Keratinocyte (primary cell): ENCODE results near the gene SS18. TPM values are rescaled to one million over a fixed set of nuclear protein-coding genes. Genes with fewer than 3 reads are reported as not detected.

Source experiments
- DNase-seq: peaks from one replicate; pipeline ENCODE4 v3.0.0-alpha.2; 2011; ENCODE audit warnings: low read depth, missing footprints, low spot score
- FAIRE-seq: peaks from 2 replicates; lab custom pipeline; 2011; peaks lifted over from hg19 to GRCh38; lab: Jason Lieb, UNC
- H2AFZ ChIP-seq: 2 replicates; pipeline ENCODE4 v1.6.0; 2012; ENCODE audit warnings: low read length, control low read depth, inconsistent platforms; ENCODE audit not compliant: control insufficient read depth
- H3K27ac ChIP-seq: 2 replicates; pipeline ENCODE4 v1.5.1; 2011; ENCODE audit warnings: low read length; ENCODE audit not compliant: control insufficient read depth, insufficient read depth
- H3K27me3 ChIP-seq: 3 replicates; pipeline ENCODE4 v1.6.0; 2011; ENCODE audit warnings: low read length; ENCODE audit not compliant: control insufficient read depth, insufficient read depth; ENCODE audit errors: extremely low read depth
- H3K36me3 ChIP-seq, 2 experiments: 2 replicates in 1 of 2; 3 replicates in 1 of 2; pipeline ENCODE4 v1.5.1; 2011; ENCODE audit warnings: low read length in 2 of 2, mild to moderate bottlenecking in 1 of 2; ENCODE audit not compliant: control insufficient read depth in 2 of 2, insufficient read depth in 2 of 2; ENCODE audit errors: extremely low read depth in 1 of 2
- H3K4me1 ChIP-seq: 3 replicates; pipeline ENCODE4 v1.5.1; 2011; ENCODE audit warnings: low read length; ENCODE audit not compliant: control insufficient read depth, insufficient read depth; ENCODE audit errors: extremely low read depth
- H3K4me2 ChIP-seq: 3 replicates; pipeline ENCODE4 v1.6.0; 2011; ENCODE audit warnings: low read depth, low read length; ENCODE audit not compliant: control insufficient read depth, insufficient read depth; ENCODE audit errors: extremely low read depth
- H3K4me3 ChIP-seq, 3 experiments: fragments of 200-600 bp in 1 of 3; sonication (generic) in 1 of 3; 2 replicates in 2 of 3; 3 replicates in 1 of 3; pipeline ENCODE4 v1.5.1; 2011 to 2016; ENCODE audit warnings: low read length in 3 of 3, mild to moderate bottlenecking in 3 of 3, control low read depth in 2 of 3, inconsistent platforms in 1 of 3, low read depth in 1 of 3, mixed read lengths in 1 of 3, mixed run types in 1 of 3, moderate library complexity in 1 of 3; ENCODE audit not compliant: control insufficient read depth in 2 of 3, insufficient read depth in 2 of 3; ENCODE audit errors: extremely low read depth in 1 of 3
- H3K79me2 ChIP-seq: 2 replicates; pipeline ENCODE4 v1.6.0; 2012; ENCODE audit warnings: low read length; ENCODE audit not compliant: control insufficient read depth, insufficient read depth
- H3K9ac ChIP-seq: 3 replicates; pipeline ENCODE4 v1.6.0; 2011; ENCODE audit warnings: low read length; ENCODE audit not compliant: control insufficient read depth, insufficient read depth; ENCODE audit errors: extremely low read depth
- H3K9me1 ChIP-seq: 3 replicates; pipeline ENCODE4 v1.6.0; 2011; ENCODE audit warnings: low read length; ENCODE audit not compliant: control insufficient read depth, insufficient read depth; ENCODE audit errors: extremely low read depth
- H3K9me3 ChIP-seq: 2 replicates; pipeline ENCODE4 v1.5.1; 2012; ENCODE audit warnings: low read depth, low read length; ENCODE audit not compliant: control insufficient read depth
- H4K20me1 ChIP-seq: 3 replicates; pipeline ENCODE4 v1.6.0; 2011; ENCODE audit warnings: low read length; ENCODE audit not compliant: control insufficient read depth, insufficient read depth; ENCODE audit errors: extremely low read depth
- CTCF ChIP-seq, 3 experiments: IDR thresholded peaks in 1 of 3; conservative IDR thresholded peaks in 1 of 3; optimal IDR thresholded peaks in 1 of 3; 2 replicates in 2 of 3; 3 replicates in 1 of 3; pipeline versions ENCODE3 to v1.5.1; 2011; ENCODE audit warnings: low read length in 3 of 3, mild to moderate bottlenecking in 3 of 3, moderate library complexity in 2 of 3, control low read depth in 1 of 3, inconsistent platforms in 1 of 3; ENCODE audit not compliant: insufficient read depth in 2 of 3; ENCODE audit errors: extremely low read depth in 1 of 3
- EZH2 ChIP-seq: IDR thresholded peaks from one replicate; pipeline ENCODE4 v1.6.1; 2012; ENCODE audit warnings: inconsistent platforms, mild to moderate bottlenecking, low read length, moderate library complexity
- dilution Hi-C: fragments of 300-500 bp; cut with MboI; formaldehyde crosslinking; loops from one replicate; pipeline ENCODE4 v1.7.0; 2020; ENCODE audit warnings: low sequenced_read_pairs; ENCODE audit not compliant: extremely low pct_ligation_motif_present
- polyA plus RNA-seq, 5 experiments: library from polyadenylated mRNA; depleted of rRNA in 3 of 5; stranded (reverse) in 3 of 5; stranded (forward) in 1 of 5; unstranded in 1 of 5; fragments of >200 nt; gene quantifications; 1 replicate in 1 of 5; 2 replicates in 3 of 5; 3 replicates in 1 of 5; pipeline versions ENCODE4 v1.2.1 to v1.2.3, GENCODE V29; 2011 to 2012; ENCODE audit warnings: missing spikeins in 2 of 5, low read depth in 1 of 5, low replicate concordance in 1 of 5

The SS18 gene
- polyA plus RNA-seq, 1 donor (not counting 4 experiments of a cell fraction or from before 2014, with no cell fraction given): 140 TPM

GRCh38 chr18:26056291-26056690 is 34.1 kb downstream of the SS18 start:
- no peak overlapping the region for H3K4me2 ChIP-seq
- no peak for FAIRE-seq
- H3K4me3 ChIP-seq: no peak overlapping the region
- no peak overlapping the region for H2AFZ ChIP-seq
- no peak for DNase-seq
- TF ChIP-seq EZH2 (no peak), CTCF (optimal IDR thresholded peaks at IDR 0.05 in 1 of 3, IDR thresholded peaks at IDR 0.05 in 1 of 3, conservative IDR thresholded peaks at IDR 0.05 in 1 of 3; ENCODE audit: extremely low read depth in 1 of 3, insufficient read depth in 2 of 3, low read length in 3 of 3) (no peak)
- no peak overlapping the region for H3K9ac ChIP-seq
- H3K79me2 ChIP-seq: peaks cover 34% of the 10 kb centered on the region
- H3K36me3 ChIP-seq: peaks cover 10 to 14% of the 10 kb centered on the region in 2 experiments
- H4K20me1 ChIP-seq: no peaks in the 10 kb centered on the region
- H3K9me3 ChIP-seq: no peaks in the 10 kb centered on the region
- H3K27ac ChIP-seq: no peak overlapping the region
- dilution Hi-C loops: no loop called here
- no peaks in the 10 kb centered on the region for H3K27me3 ChIP-seq
- no peaks in the 10 kb centered on the region for H3K4me1 ChIP-seq
- H3K9me1 ChIP-seq: no peaks in the 10 kb centered on the region

DNA sequence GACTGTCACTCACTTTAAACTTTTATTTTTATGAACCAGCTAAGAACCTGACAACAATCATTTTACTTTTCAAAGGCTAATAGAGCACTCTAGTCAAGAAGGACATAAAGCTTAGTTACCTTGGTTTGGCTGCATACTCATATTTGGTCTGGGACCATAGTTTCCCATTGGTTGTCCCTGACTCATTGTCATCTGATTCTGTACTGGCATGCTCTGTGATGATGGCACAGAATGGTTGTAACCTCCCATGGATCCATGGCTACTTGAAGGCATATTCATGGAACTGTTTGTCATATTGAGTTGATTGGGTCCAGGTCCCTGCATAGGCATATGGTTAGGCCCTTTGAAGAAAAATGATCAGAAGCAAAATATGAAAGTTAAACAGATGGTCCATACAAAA is 37.9 kb downstream of the SS18 start:
- dilution Hi-C loops: no loop called here
- no peaks in the 10 kb centered on the region for H3K9me1 ChIP-seq
- no peaks in the 10 kb centered on the region for H3K27me3 ChIP-seq
- no peaks in the 10 kb centered on the region for H3K9me3 ChIP-seq
- FAIRE-seq (peak; percentile 20), DNase-seq (no peak)
- H4K20me1 ChIP-seq: no peaks in the 10 kb centered on the region
- TF ChIP-seq EZH2: no peak
- no peak for TF ChIP-seq CTCF (optimal IDR thresholded peaks at IDR 0.05 in 1 of 3, IDR thresholded peaks at IDR 0.05 in 1 of 3, conservative IDR thresholded peaks at IDR 0.05 in 1 of 3; ENCODE audit: extremely low read depth in 1 of 3, insufficient read depth in 2 of 3, low read length in 3 of 3)
- H3K4me1 ChIP-seq: no peaks in the 10 kb centered on the region
- no peak overlapping the region for H3K4me3 ChIP-seq
- no peak overlapping the region for H3K27ac ChIP-seq
- peaks cover 10 to 15% of the 10 kb centered on the region in 2 experiments for H3K36me3 ChIP-seq
- no peak overlapping the region for H3K4me2 ChIP-seq
- H3K9ac ChIP-seq: no peak overlapping the region
- H2AFZ ChIP-seq: no peak overlapping the region
- peaks cover 23% of the 10 kb centered on the region for H3K79me2 ChIP-seq
